Right lobe of liver (tissue), 4 donors: ENCODE measurements around the gene OPHN1.
"Not testable (repeated sequence)": the region's sequence is repeated elsewhere in the genome, so short reads cannot be mapped to it uniquely, and the experiment has no call there.

Experiments
- CTCF ChIP-seq, 4 donors: fragments of 200-600 bp in 3 of 4; fragments of 450-650 bp in 1 of 4; IDR thresholded peaks; one replicate each; pipeline versions ENCODE4 v1.5.1 to v1.8.0; 2016 to 2022; ENCODE audit warnings: antibody characterized with exemption in 4 of 4, mild to moderate bottlenecking in 2 of 4
- POLR2A ChIP-seq: fragments of 450-650 bp; IDR thresholded peaks from one replicate; pipeline ENCODE4 v1.6.1; 2017; ENCODE audit warnings: antibody characterized with exemption, mild to moderate bottlenecking
- donor health status: DM: no; HTN: no; CAD: no.
- donor health status: DM: no; HTN: no; CAD: no.
- donor health status: DM: no; HTN: yes; CAD: no.

- TF ChIP-seq CTCF (IDR thresholded peaks at IDR 0.05); POLR2A: not testable (repeated sequence)
These were observed 106.5 kb downstream of the OPHN1 start for GRCh38 chrX:68326841-68327240.
